Activated T-cell treated with anti-CD3 and anti-CD28 coated beads for 24 hours (primary cell): ENCODE results near the gene CAPZB.

Source experiments
- DNase-seq: peaks from one replicate; pipeline ENCODE4 v3.0.0-alpha.2; 2020; ENCODE audit warnings: low read depth

Gene CAPZB

GRCh38 chr1:19468397-19468956 lies 16.9 kb downstream of the CAPZB start:
- DNase-seq, result no peak

GRCh38 chr1:19467199-19468187 lies 17.8 kb downstream of the CAPZB start:
- DNase-seq, result no peak

- no peak for DNase-seq
These were observed 19.2 kb downstream of the CAPZB start for GRCh38 chr1:19466112-19466561.

DNA sequence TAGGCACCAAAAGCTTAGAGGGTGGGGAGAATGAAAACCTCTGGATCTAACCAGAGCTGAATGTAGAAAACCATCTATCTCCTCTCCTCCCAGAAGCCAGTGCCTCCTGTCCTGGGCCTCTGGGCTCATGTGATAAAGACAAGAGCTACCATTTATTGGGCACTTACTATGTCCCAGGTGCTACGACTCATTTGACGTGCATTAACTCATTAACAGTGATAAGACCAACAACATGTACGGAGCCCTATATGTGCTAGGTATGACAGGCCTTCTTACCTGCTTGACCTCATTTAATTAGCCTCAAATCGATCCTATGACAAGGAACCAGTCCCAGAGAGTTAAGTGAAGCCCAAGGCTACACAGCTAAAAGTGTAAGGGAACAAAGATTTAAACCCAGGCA lies 19.7 kb downstream of the CAPZB start:
- no peak for DNase-seq

DNA sequence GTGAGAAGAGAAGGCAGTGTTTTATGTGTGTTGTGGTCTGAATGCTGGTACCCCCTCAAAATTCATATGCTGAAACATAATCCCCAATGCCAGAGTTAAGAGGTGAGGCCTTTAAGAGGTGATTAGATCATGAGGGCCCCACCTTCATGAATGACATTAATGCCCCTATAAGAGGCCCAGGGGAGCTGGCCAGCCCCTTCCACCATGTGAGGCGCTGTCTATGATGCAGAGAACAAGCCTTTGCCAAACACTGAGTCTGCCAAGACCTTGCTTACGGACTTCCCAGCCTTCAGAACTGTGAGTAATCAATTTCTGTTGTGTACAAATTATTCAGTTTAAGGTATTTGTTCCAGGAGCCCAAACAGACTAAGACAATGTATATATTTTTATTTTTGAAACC lies 20.2 kb downstream of the CAPZB start:
- no peak for DNase-seq

DNA sequence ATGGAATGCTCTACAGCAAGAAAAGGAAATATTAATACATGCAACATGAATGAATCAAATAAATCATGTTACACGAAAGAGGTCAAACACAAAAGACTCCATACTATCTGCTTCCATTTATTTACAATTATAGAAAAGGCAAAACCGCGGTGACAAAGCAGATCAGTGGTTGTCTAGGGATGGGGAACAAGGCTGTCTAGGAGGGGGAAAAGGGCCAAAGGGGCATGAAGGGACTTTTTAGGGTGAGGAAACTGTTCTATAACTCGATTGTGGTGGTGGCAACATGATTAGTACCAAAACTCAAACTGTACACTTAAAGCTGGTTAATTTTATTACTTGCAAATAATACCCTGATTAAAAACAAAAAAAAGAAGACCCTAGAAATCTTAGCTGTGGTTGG lies 20.6 kb downstream of the CAPZB start:
- DNase-seq, result no peak

GRCh38 chr1:19463504-19463803 lies 21.9 kb downstream of the CAPZB start:
- DNase-seq, result no peak

DNA sequence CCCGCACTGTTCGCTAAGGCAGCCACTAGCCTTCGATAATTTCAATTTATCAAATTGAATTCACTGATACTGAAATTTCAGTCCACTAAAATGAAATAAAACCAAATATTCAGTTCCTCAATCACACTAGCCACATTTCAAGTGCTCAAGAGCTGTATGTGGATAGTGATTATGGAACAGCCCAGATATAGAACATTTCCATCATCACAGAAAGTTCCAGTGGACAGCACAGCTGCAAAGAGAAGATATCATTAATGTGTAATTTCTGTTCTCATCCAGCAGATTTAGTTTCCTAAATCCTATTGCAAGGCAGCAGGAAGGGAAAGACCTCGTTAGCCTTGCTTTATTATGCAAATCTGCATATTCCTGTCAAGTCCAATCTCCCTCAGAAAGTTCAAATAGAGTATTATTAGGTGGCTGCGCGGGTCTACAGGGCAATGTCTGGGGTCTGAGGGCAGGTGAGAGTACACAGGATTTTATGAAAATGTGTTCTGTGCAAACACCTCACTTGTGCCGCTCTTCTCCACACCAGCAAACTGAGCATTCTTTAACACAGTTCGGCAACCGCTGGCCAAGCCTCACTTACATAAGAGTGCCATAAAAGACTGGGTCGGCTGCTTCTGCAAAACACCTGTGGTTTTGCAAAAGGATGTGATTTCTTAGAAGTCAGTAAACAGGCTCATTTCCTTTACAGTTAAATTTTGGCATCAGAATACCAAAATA lies 22.4 kb downstream of the CAPZB start:
- no peak for DNase-seq

GRCh38 chr1:19461220-19461554 lies 24.2 kb downstream of the CAPZB start:
- no peak for DNase-seq

DNA sequence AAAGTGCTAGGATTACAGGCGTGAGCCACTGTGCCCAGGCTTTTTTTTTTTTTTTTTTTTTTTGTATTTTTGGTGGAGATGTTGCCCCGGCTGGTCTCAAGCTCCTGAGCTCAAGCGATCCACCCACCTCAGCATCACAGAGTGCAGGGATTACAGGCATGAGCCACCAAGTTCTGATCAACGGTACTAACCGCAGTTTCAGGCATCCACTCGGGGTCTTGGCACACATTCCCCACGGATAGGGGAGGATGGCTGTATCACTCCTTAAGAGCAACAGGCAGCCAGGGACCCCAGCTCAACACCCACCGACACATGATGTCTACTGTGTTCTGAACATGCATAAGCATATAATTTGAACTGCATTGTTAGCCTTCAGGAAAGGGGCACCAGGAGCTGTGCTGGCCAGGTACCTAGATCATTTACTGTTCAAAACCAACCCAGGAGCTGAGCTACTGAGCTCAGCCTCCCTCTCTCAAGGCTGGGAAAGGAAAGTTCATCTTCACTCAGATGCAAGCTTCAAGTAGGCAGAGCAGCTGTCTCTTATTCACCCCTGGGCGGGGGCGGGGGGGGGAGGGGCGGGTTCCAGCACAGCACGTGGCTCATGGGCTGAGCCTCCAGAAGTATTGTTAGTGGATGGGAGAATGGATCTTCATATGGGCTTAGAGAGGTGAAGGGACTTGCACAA lies 24.7 kb downstream of the CAPZB start:
- no peak for DNase-seq

GRCh38 chr1:19458815-19459417 lies 26.4 kb downstream of the CAPZB start:
- DNase-seq, result no peak

DNA sequence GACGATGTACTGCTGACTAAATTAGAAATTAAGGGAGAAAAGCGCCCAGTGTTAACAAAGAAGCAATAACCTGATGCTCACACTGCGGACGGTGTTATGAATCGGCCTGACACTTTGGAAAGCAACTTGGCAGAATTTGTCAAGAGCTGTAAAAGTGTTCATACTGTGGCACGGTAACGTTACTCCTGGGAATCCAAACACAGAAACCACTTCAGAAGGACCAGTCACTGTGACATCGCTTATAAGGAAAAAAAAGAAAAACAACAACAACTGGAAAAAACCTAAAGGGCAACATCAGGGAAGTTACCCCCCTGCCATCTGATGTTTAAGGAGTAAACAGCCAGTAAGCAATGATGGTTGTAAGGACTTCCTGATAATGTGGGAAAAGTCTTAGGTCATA lies 27.7 kb downstream of the CAPZB start:
- DNase-seq, result no peak

- DNase-seq, result no peak
These were observed 28.3 kb downstream of the CAPZB start for GRCh38 chr1:19456968-19457441.

DNA sequence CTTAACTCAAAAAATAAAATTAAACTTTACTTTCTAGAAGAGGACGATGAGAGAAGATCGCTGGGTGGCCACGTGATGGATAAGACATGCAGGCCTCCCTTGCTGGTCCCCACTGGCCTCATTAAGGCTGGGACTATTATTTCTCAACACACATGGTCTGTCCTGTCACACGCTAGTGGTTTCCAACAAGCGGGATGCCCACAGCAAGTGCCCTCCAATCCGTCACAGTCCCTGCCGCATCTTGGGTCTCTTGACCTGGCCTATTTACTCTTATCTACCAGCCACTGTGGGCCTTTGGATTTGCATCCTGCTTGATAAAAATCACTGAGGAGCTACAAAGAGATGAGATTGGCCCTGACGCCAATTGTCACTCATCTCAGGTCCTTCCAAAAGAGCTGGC lies 30.0 kb downstream of the CAPZB start:
- DNase-seq, result no peak

- DNase-seq, result no peak
These were observed 30.8 kb downstream of the CAPZB start for GRCh38 chr1:19454265-19455146.

DNA sequence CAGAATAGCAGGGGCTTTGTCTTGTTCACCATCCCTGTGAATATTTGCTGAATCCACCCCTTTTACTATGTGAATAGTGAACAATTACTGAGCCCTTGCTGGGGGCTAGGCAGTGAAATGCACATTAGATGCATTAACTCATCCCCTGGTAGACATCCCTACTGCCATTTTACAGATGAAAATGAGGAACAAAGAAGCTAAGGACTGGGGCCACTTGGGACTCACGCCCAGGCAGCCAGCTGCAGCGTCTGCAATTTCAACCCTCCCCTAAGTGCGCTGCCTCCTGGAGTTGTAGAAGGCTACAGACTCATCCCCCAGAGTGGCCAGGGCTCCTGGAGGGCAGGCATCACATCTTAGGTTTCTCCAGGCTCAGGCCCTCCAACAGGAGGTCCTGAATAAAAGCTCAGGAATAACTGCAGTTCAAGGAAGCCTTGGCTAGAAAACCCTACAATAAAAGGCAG lies 31.6 kb downstream of the CAPZB start:
- DNase-seq, result no peak

GRCh38 chr1:19452221-19452663 lies 33.1 kb downstream of the CAPZB start:
- no peak for DNase-seq

- DNase-seq, result no peak
These were observed 34.4 kb downstream of the CAPZB start for GRCh38 chr1:19450811-19451515.

GRCh38 chr1:19449454-19450228 lies 35.7 kb downstream of the CAPZB start:
- no peak for DNase-seq
